Testis (tissue), 2 donors: ENCODE measurements around the gene ARID1B.

Source experiments
- CTCF ChIP-seq, 3 experiments: fragments of 450-650 bp in 2 of 3; fragments of 200-600 bp in 1 of 3; sonication (generic) in 1 of 3; IDR thresholded peaks; one replicate each; pipeline ENCODE4 v1.5.1; 2016 to 2019; ENCODE audit warnings: antibody characterized with exemption in 3 of 3, mild to moderate bottlenecking in 2 of 3, moderate library complexity in 1 of 3
- POLR2A ChIP-seq: fragments of 450-650 bp; IDR thresholded peaks from one replicate; pipeline ENCODE4 v1.6.1; 2017; ENCODE audit warnings: antibody characterized with exemption, mild to moderate bottlenecking, moderate library complexity

GRCh38 chr6:156953127-156953478, 175.9 kb downstream of the ARID1B start:
- TF ChIP-seq CTCF (IDR thresholded peaks at IDR 0.05) = no peak
- TF ChIP-seq POLR2A = no peak
